PC-3 (cell line): ENCODE results near the gene SYT15. TPM values are rescaled to one million over a fixed set of nuclear protein-coding genes. Genes with fewer than 3 reads are reported as not detected.

Source experiments
- ATAC-seq: fragments of 200-7000 bp; cut with Tn5 transposase; 2 replicates; pipeline ENCODE4 v1.9.1; 2020; ENCODE audit warnings: mild to moderate bottlenecking, moderate library complexity
- BruUV-seq: library from RNA; stranded (reverse); fragments of 400-500 nt; replicated peaks from 2 replicates; lab custom pipeline; 2021; lab: Mats Ljungman, UMichigan
- CTCF ChIA-PET: fragments of 300-600 bp; sonication (Branson Sonifier 250); formaldehyde crosslinking; loops from one replicate; lab custom pipeline; 2022; ENCODE audit warnings: antibody characterized with exemption; lab: Charles Lee
- POLR2A ChIA-PET: fragments of 300-600 bp; sonication (Branson Sonifier 250); formaldehyde crosslinking; loops from one replicate; lab custom pipeline; 2022; ENCODE audit warnings: antibody characterized with exemption; ENCODE audit not compliant: unreplicated experiment; lab: Charles Lee
- DNase-seq: peaks from one replicate; pipeline ENCODE4 v3.0.0-alpha.2; 2015
- H2AFZ ChIP-seq: fragments of 300-600 bp; sonication (generic); 2 replicates; pipeline ENCODE4 v1.6.0; 2016; ENCODE audit warnings: antibody characterized with exemption, low read length
- H3F3A ChIP-seq: fragments of 300-600 bp; sonication (generic); one replicate; pipeline ENCODE4 v1.6.0; 2017; ENCODE audit warnings: antibody characterized with exemption, low read length, control low read depth, mild to moderate bottlenecking; ENCODE audit not compliant: unreplicated experiment
- H3K27ac ChIP-seq: fragments of 300-600 bp; sonication (generic); 2 replicates; pipeline ENCODE4 v1.5.1; 2016; ENCODE audit warnings: mild to moderate bottlenecking, low read length
- H3K27me3 ChIP-seq: fragments of 300-600 bp; sonication (generic); 2 replicates; pipeline ENCODE4 v1.6.1; 2016; ENCODE audit warnings: low read length, mixed read lengths
- H3K36me3 ChIP-seq: fragments of 300-600 bp; sonication (generic); 2 replicates; pipeline ENCODE4 v1.6.1; 2016; ENCODE audit warnings: low read depth, mixed run types, low read length, mixed read lengths
- H3K4me1 ChIP-seq: fragments of 300-600 bp; sonication (generic); 2 replicates; pipeline ENCODE4 v1.5.1; 2016; ENCODE audit warnings: low read length; ENCODE audit not compliant: insufficient read depth
- H3K4me2 ChIP-seq: fragments of 300-600 bp; sonication (generic); 2 replicates; pipeline ENCODE4 v1.6.0; 2016; ENCODE audit warnings: low read length
- H3K4me3 ChIP-seq: fragments of 300-600 bp; sonication (generic); 2 replicates; pipeline ENCODE4 v1.5.1; 2016; ENCODE audit warnings: mild to moderate bottlenecking, low read length, mixed read lengths
- H3K79me2 ChIP-seq: fragments of 300-600 bp; sonication (generic); 2 replicates; pipeline ENCODE4 v1.6.1; 2017; ENCODE audit warnings: low read length, mixed read lengths
- H3K9ac ChIP-seq: fragments of 300-600 bp; sonication (generic); 2 replicates; pipeline ENCODE4 v1.6.0; 2016; ENCODE audit warnings: mild to moderate bottlenecking, low read length
- H3K9me2 ChIP-seq: fragments of 300-600 bp; sonication (generic); replicated peaks from 2 replicates; pipeline ENCODE4 v1.6.1; 2016; ENCODE audit warnings: mixed run types, low read length, mixed read lengths
- H3K9me3 ChIP-seq: fragments of 300-600 bp; sonication (generic); 2 replicates; pipeline ENCODE4 v1.6.1; 2016; ENCODE audit warnings: low read length, mixed read lengths
- H4K20me1 ChIP-seq: fragments of 300-600 bp; sonication (generic); 2 replicates; pipeline ENCODE4 v1.6.1; 2016; ENCODE audit warnings: low read length, mixed read lengths
- CTCF ChIP-seq: fragments of 300-600 bp; sonication (generic); conservative IDR thresholded peaks from 2 replicates; pipeline ENCODE4 v1.5.1; 2017; ENCODE audit warnings: antibody characterized with exemption, low read depth, mild to moderate bottlenecking, low read length
- EZH2 ChIP-seq: fragments of 300-600 bp; sonication (generic); IDR thresholded peaks from one replicate; pipeline ENCODE4 v1.6.1; 2017; ENCODE audit warnings: antibody characterized with exemption, mild to moderate bottlenecking, low read length; ENCODE audit not compliant: unreplicated experiment
- EZH2phosphoT487 ChIP-seq: fragments of 300-600 bp; sonication (generic); IDR thresholded peaks from 2 replicates; pipeline ENCODE4 v1.6.1; 2018; ENCODE audit warnings: mild to moderate bottlenecking, antibody characterized with exemption, low read length, borderline replicate concordance
- intact Hi-C: fragments of 100-400 bp; cut with micrococcal nuclease; formaldehyde crosslinking; loops from 2 replicates; pipeline ENCODE4 v1.9.0; 2023
- total RNA-seq: library from RNA; depleted of rRNA; stranded (reverse); fragments of >200 nt; gene quantifications from 2 replicates; pipeline ENCODE4 v1.2.3, GENCODE V29; 2014

The SYT15 gene
- total RNA-seq, 1 experiment from 2014 or later, result not detected

- peak overlapping the region; percentile 9; the same call in 1 of the 2 replicates for H3K4me2 ChIP-seq
- ATAC-seq, result no peak
- intact Hi-C loops, result no loop called here
- no peaks in the 10 kb centered on the region for H3K9me3 ChIP-seq
- H3K79me2 ChIP-seq, result no peaks in the 10 kb centered on the region
- ChIA-PET CTCF (no interaction called here), POLR2A (no interaction called here)
- H2AFZ ChIP-seq, result no peak overlapping the region
- no peaks in the 10 kb centered on the region for H4K20me1 ChIP-seq
- no peak overlapping the region for H3K4me3 ChIP-seq
- H3K27ac ChIP-seq, result 0 out of 2 replicates have a peak overlapping the region, but pooled peaks have one; percentile 21
- H3K4me1 ChIP-seq, result peaks cover 23% of the 10 kb centered on the region
- no peak for DNase-seq
- H3K9me2 ChIP-seq, result no peaks in the 10 kb centered on the region
- TF ChIP-seq CTCF (no peak), EZH2 (no peak), EZH2phosphoT487 (no peak)
- no TSS peak for BruUV-seq
- H3K36me3 ChIP-seq, result no peaks in the 10 kb centered on the region
- no peak overlapping the region for H3K9ac ChIP-seq
- H3K27me3 ChIP-seq, result no peaks in the 10 kb centered on the region
- no peaks in the 10 kb centered on the region for H3F3A ChIP-seq
These were observed 35.2 kb upstream of the SYT15 start for GRCh38 chr10:46543466-46544377.

- intact Hi-C loops, result no loop called here
- peak overlapping the region; percentile 21 for H3K27ac ChIP-seq
- POLR2A ChIA-PET, result no interaction called here
These were observed 33.7 kb upstream of the SYT15 start for GRCh38 chr10:46544989-46545791.

More at GRCh38 chr10:46544989-46545791, 33.7 kb upstream of the SYT15 start:
- CTCF ChIA-PET, result no interaction called here
- no peak overlapping the region for H2AFZ ChIP-seq
- no peaks in the 10 kb centered on the region for H3F3A ChIP-seq
- peaks cover 23% of the 10 kb centered on the region for H3K4me1 ChIP-seq
- H4K20me1 ChIP-seq, result no peaks in the 10 kb centered on the region
- H3K4me2 ChIP-seq, result peak overlapping the region; percentile 9; the same call in 1 of the 2 replicates
- no peak for TF ChIP-seq EZH2phosphoT487
- TF ChIP-seq CTCF, result peak; percentile 53
- no peaks in the 10 kb centered on the region for H3K9me3 ChIP-seq
- peak; percentile 34 for DNase-seq
- H3K36me3 ChIP-seq, result no peaks in the 10 kb centered on the region
- peak; percentile 21; the same call in 1 of the 2 replicates for ATAC-seq
- H3K9me2 ChIP-seq, result no peaks in the 10 kb centered on the region
- H3K79me2 ChIP-seq, result no peaks in the 10 kb centered on the region
- no peak overlapping the region for H3K4me3 ChIP-seq
- H3K9ac ChIP-seq, result no peak overlapping the region
- BruUV-seq, result no TSS peak
- no peaks in the 10 kb centered on the region for H3K27me3 ChIP-seq
